Upper lobe of left lung (tissue), 4 donors: ENCODE measurements around the gene PYROXD2.

ENCODE experiments used
- EP300 ChIP-seq, 4 donors: sonication (generic); formaldehyde crosslinking; IDR thresholded peaks; one replicate each; pipeline ENCODE4 v1.5.1; 2017; ENCODE audit warnings: antibody characterized with exemption in 4 of 4, control low read depth in 2 of 4
- POLR2A ChIP-seq, 4 donors: fragments of 450-650 bp; IDR thresholded peaks; one replicate each; pipeline ENCODE4 v1.5.1; 2016 to 2017; ENCODE audit warnings: antibody characterized with exemption in 4 of 4, mild to moderate bottlenecking in 2 of 4
- TF ChIP-seq, protein P1 (sequence below), 6 experiments: fragments of 450-650 bp in 4 of 6; fragments of 200-600 bp in 2 of 6; sonication (generic) in 2 of 6; IDR thresholded peaks; one replicate each; pipeline ENCODE4 v1.5.1; 2016 to 2019; ENCODE audit warnings: antibody characterized with exemption in 6 of 6

DNA sequence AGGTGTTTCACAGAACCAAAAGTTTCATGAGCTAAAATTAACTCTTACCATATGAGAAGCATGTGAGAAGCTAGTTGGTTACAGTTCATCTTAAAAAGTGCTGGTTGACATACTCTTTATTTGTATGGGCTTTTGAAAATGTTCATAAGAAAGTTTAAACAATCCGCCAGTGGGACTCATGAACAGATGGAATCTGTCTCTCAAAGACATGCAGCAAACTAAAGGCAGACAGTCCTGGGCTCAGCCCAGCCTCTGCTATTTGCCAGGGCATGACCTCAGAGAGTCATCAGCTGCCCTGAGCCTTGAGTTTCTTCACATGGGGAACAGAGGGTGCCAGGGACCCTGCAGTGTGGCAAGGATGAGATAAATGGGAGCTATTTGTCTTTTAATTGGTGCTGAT lies 3.2 kb downstream of the PYROXD2 start:
- TF ChIP-seq, protein P1, sequence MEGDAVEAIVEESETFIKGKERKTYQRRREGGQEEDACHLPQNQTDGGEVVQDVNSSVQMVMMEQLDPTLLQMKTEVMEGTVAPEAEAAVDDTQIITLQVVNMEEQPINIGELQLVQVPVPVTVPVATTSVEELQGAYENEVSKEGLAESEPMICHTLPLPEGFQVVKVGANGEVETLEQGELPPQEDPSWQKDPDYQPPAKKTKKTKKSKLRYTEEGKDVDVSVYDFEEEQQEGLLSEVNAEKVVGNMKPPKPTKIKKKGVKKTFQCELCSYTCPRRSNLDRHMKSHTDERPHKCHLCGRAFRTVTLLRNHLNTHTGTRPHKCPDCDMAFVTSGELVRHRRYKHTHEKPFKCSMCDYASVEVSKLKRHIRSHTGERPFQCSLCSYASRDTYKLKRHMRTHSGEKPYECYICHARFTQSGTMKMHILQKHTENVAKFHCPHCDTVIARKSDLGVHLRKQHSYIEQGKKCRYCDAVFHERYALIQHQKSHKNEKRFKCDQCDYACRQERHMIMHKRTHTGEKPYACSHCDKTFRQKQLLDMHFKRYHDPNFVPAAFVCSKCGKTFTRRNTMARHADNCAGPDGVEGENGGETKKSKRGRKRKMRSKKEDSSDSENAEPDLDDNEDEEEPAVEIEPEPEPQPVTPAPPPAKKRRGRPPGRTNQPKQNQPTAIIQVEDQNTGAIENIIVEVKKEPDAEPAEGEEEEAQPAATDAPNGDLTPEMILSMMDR (IDR thresholded peaks at IDR 0.05) = no peak
- no peak for TF ChIP-seq EP300 (IDR thresholded peaks at IDR 0.05)
- no peak for TF ChIP-seq POLR2A (IDR thresholded peaks at IDR 0.05)
